Pancreas (tissue), 10 donors: ENCODE data around the gene PARP1. TPM values are rescaled to one million over a fixed set of nuclear protein-coding genes. Genes with fewer than 3 reads are reported as not detected.

Source experiments
- ATAC-seq, 4 donors: fragments of 200-7000 bp; cut with Tn5 transposase; one replicate each; pipeline versions ENCODE4 v1.8.0 to v1.9.1; 2020; ENCODE audit warnings: mild to moderate bottlenecking in 4 of 4, moderate library complexity in 4 of 4
- DNase-seq, 6 donors: peaks; one replicate each; pipeline ENCODE4 v3.0.0-alpha.2; 2020
- FAIRE-seq: peaks from 2 replicates; lab custom pipeline; 2012; peaks lifted over from hg19 to GRCh38; lab: Jason Lieb, UNC
- H3K27ac ChIP-seq, 4 donors: fragments of 200-600 bp; sonication (generic); 1 replicate in 3 of 4; 2 replicates in 1 of 4; pipeline versions ENCODE4 v1.5.0 to v1.8.0; 2020
- H3K27me3 ChIP-seq, 4 donors: fragments of 200-600 bp; one replicate each; pipeline ENCODE4 v1.8.0; 2021
- H3K36me3 ChIP-seq, 3 donors: fragments of 200-600 bp; sonication (generic) in 1 of 3; one replicate each; pipeline versions ENCODE4 v1.5.0 to v1.8.0; 2020 to 2021
- H3K4me1 ChIP-seq, 3 donors: fragments of 200-600 bp; one replicate each; pipeline ENCODE4 v1.8.0; 2021
- H3K4me3 ChIP-seq, 4 donors: fragments of 200-600 bp; sonication (generic) in 2 of 4; one replicate each; pipeline versions ENCODE4 v1.5.0 to v1.8.0; 2020 to 2021
- H3K9me3 ChIP-seq, 4 donors: fragments of 200-600 bp; one replicate each; pipeline ENCODE4 v1.8.0; 2021
- CTCF ChIP-seq, 4 donors: fragments of 200-600 bp; sonication (generic) in 3 of 4; IDR thresholded peaks; one replicate each; pipeline versions ENCODE4 v1.5.0 to v1.8.0; 2021; ENCODE audit warnings: antibody characterized with exemption in 4 of 4
- WGBS, 2 donors: extraction: QIAGEN DNeasy Blood & Tissue Kit; methylation state at CpG; one replicate each; pipeline ENCODE4 v1.1.7; 2013; 5-methylcytosine and 5-hydroxymethylcytosine counted together
- intact Hi-C, 3 donors: fragments of 100-400 bp; cut with DNase I; formaldehyde crosslinking; loops; one replicate each; pipeline versions ENCODE4 v1.11.1 to v1.14.2; 2022
- polyA plus RNA-seq, 2 donors: library from polyadenylated mRNA; stranded (reverse); fragments of 200-250 nt; gene quantifications; one replicate each; pipeline ENCODE4 v1.2.3, GENCODE V29; 2013
- total RNA-seq, 6 donors: library from RNA; stranded (reverse); fragmentation: NEBNext Ultra II Directional in 4 of 6; extraction: Animal tissue kit (Norgen Biotek cat#: 25700) in 4 of 6; gene quantifications; one replicate each; pipeline versions ENCODE4 v1.2.1 to v1.2.4, GENCODE V29; 2021 to 2023
- donor health status: healthy with polysubstance abuse.
- donor health status: DM: no; HTN: no; CAD: no; lungs with moderate emphysema.
- donor health status: DM: no; HTN: no; CAD: no.
- donor health status: control.
- donor health status: control.
- donor health status: Bipolar disorder and iron deficiency.
- donor health status: DM: yes; HTN: yes; CAD: no.
- donor health status: DM: no; HTN: no; CAD: no.
- donor health status: DM: no; HTN: no; CAD: no.
- donor health status: DM: yes; HTN: yes; CAD: no.

PARP1 gene
- total and polyA plus RNA-seq, 8 donors, result 16.8 to 69.4 (median 49.6) TPM

- 84 to 88% methylated on average over 7 of the region's 7 CpGs for WGBS, 2 donors
- intact Hi-C loops, result no loop called here
- Histone ChIP-seq H3K36me3 (peaks cover 7 to 86% (median 44%) of the 10 kb centered on the region in 3 donors), H3K4me1 (no peaks in the 10 kb centered on the region), H3K9me3 (no peaks in the 10 kb centered on the region), H3K27me3 (no peaks in the 10 kb centered on the region), H3K27ac (no peak overlapping the region), H3K4me3 (no peak overlapping the region)
- TF ChIP-seq CTCF (IDR thresholded peaks at IDR 0.05), result no peak
- ATAC-seq (no peak), DNase-seq (no peak), FAIRE-seq (no peak)
Measured at GRCh38 chr1:226373376-226373775, 34.5 kb downstream of the PARP1 start.

GRCh38 chr1:226372885-226373284 is 35.0 kb downstream of the PARP1 start:
- H3K4me3 ChIP-seq, result no peak overlapping the region
- ATAC-seq (no peak), DNase-seq (no peak), FAIRE-seq (no peak)
- H3K27ac ChIP-seq, result no peak overlapping the region
- peaks cover 6 to 87% (median 46%) of the 10 kb centered on the region in 3 donors for H3K36me3 ChIP-seq
- TF ChIP-seq CTCF (IDR thresholded peaks at IDR 0.05), result no peak
- intact Hi-C loops, result no loop called here
- H3K4me1 ChIP-seq, result no peaks in the 10 kb centered on the region
- 89 to 92% methylated on average over 9 of the region's 9 CpGs for WGBS, 2 donors
- H3K27me3 ChIP-seq, result no peaks in the 10 kb centered on the region
- no peaks in the 10 kb centered on the region for H3K9me3 ChIP-seq

GRCh38 chr1:226371866-226372490 is 35.9 kb downstream of the PARP1 start:
- no peak for TF ChIP-seq CTCF (IDR thresholded peaks at IDR 0.05)
- Histone ChIP-seq H3K27me3 (no peaks in the 10 kb centered on the region), H3K4me3 (no peak overlapping the region), H3K9me3 (no peaks in the 10 kb centered on the region), H3K36me3 (peaks cover 1 to 89% (median 55%) of the 10 kb centered on the region in 3 donors), H3K4me1 (no peaks in the 10 kb centered on the region), H3K27ac (no peak overlapping the region)
- ATAC-seq, result no peak
- intact Hi-C loops, result no loop called here
- FAIRE-seq, result no peak
- DNase-seq, result no peak
- WGBS, 2 donors, result 92 to 93% methylated on average over 11 of the region's 11 CpGs

- Histone ChIP-seq H3K36me3 (peaks cover 0 to 89% (median 56%) of the 10 kb centered on the region in 3 donors), H3K4me1 (no peaks in the 10 kb centered on the region), H3K9me3 (no peaks in the 10 kb centered on the region), H3K27me3 (no peaks in the 10 kb centered on the region), H3K27ac (no peak overlapping the region), H3K4me3 (no peak overlapping the region)
- no peak for FAIRE-seq
- intact Hi-C loops, result no loop called here
- no peak for TF ChIP-seq CTCF (IDR thresholded peaks at IDR 0.05)
- ATAC-seq, result no peak
- no peak for DNase-seq
- 89 to 96% methylated on average over 6 of the region's 6 CpGs for WGBS, 2 donors
Measured at GRCh38 chr1:226371027-226371694, 36.7 kb downstream of the PARP1 start.
